Adrenal gland (tissue), 12 donors: Measurements from ENCODE around the gene HINT2. TPM values are rescaled to one million over a fixed set of nuclear protein-coding genes. Genes with fewer than 3 reads are reported as not detected.

Experiments
- DNase-seq, 7 donors: peaks; one replicate each; pipeline ENCODE4 v3.0.0-alpha.2; 2019 to 2020
- H3K27ac ChIP-seq, 5 donors: fragments of 200-600 bp; sonication (generic) in 4 of 5; 1 replicate in 3 of 5; 2 replicates in 2 of 5; pipeline versions ENCODE4 v1.5.1 to v1.8.0; 2016 to 2020; ENCODE audit warnings: mild to moderate bottlenecking in 1 of 5
- H3K27me3 ChIP-seq: fragments of 200-600 bp; 2 replicates; pipeline ENCODE4 v1.8.0; 2021
- H3K36me3 ChIP-seq, 2 donors: fragments of 200-600 bp; replicated peaks in 1 of 2; 1 replicate in 1 of 2; 2 replicates in 1 of 2; pipeline versions ENCODE4 v1.5.1 to v1.8.0; 2018 to 2022
- H3K4me1 ChIP-seq, 2 donors: fragments of 200-600 bp; replicated peaks in 1 of 2; 1 replicate in 1 of 2; 2 replicates in 1 of 2; pipeline versions ENCODE4 v1.5.1 to v1.8.0; 2018 to 2021
- H3K4me3 ChIP-seq, 4 donors: fragments of 200-600 bp; sonication (generic) in 3 of 4; one replicate each; pipeline ENCODE4 v1.5.1; 2016 to 2018
- H3K9me3 ChIP-seq, 3 donors: fragments of 200-600 bp; sonication (generic) in 1 of 3; replicated peaks in 1 of 3; 1 replicate in 2 of 3; 2 replicates in 1 of 3; pipeline versions ENCODE4 v1.5.1 to v1.8.0; 2016 to 2021
- CTCF ChIP-seq, 6 experiments: fragments of 450-650 bp in 4 of 6; fragments of 200-600 bp in 2 of 6; sonication (generic) in 1 of 6; IDR thresholded peaks; 1 replicate in 5 of 6; 2 replicates in 1 of 6; pipeline versions ENCODE4 v1.5.1 to v1.8.0; 2016 to 2021; ENCODE audit warnings: antibody characterized with exemption in 6 of 6, mild to moderate bottlenecking in 2 of 6, moderate library complexity in 1 of 6
- POLR2A ChIP-seq, 2 donors: fragments of 450-650 bp; IDR thresholded peaks; one replicate each; pipeline ENCODE4 v1.6.1; 2017; ENCODE audit warnings: antibody characterized with exemption in 2 of 2, mild to moderate bottlenecking in 2 of 2, moderate library complexity in 1 of 2
- WGBS, 4 donors: extraction: QIAGEN DNeasy Blood & Tissue Kit in 2 of 4; methylation state at CpG; one replicate each; pipeline versions ENCODE4 v1.1.5 to v1.1.7; 2013 to 2017; 5-methylcytosine and 5-hydroxymethylcytosine counted together
- intact Hi-C, 2 donors: fragments of 100-400 bp; cut with DNase I; formaldehyde crosslinking; loops; one replicate each; pipeline versions ENCODE4 v1.14.1 to v1.15.0; 2022 to 2023
- polyA plus RNA-seq, 3 donors: library from polyadenylated mRNA; stranded (reverse); fragments of 200-250 nt in 2 of 3; fragments of 350-450 nt in 1 of 3; fragmentation: Illumina TruSeq in 1 of 3; extraction: RNeasy Lipid Tissue Mini Kit (QIAGEN cat#74804) in 1 of 3; gene quantifications; one replicate each; pipeline ENCODE4 v1.2.3, GENCODE V29; 2013 to 2014
- total RNA-seq, 9 donors: library from RNA; depleted of rRNA in 4 of 9; stranded (reverse); fragments of >200 nt in 4 of 9; fragments of 120-200 nt in 1 of 9; fragmentation: NEBNext Ultra II Directional in 1 of 9; extraction: Animal tissue kit (Norgen Biotek cat#: 25700) in 1 of 9; gene quantifications; one replicate each; pipeline versions ENCODE4 v1.1.0 to v1.2.4, GENCODE V29; 2013 to 2023
- donor health status: healthy with polysubstance abuse.
- donor health status: Bipolar disorder and iron deficiency.
- donor health status: DM: yes; HTN: yes; CAD: no.
- donor health status: DM: no; HTN: no; CAD: no.
- donor health status: DM: no; HTN: no; CAD: no.
- donor health status: DM: yes; HTN: yes; CAD: no.

The HINT2 gene
- total and polyA plus RNA-seq, 12 donors, result 27.6 to 199 (median 82.9) TPM

GRCh38 chr9:35844628-35845270 lies 29.9 kb upstream of the HINT2 start:
- peak overlapping the region in 4 of 5 donors; percentile 22 to 68 (median 34) for H3K27ac ChIP-seq
- H3K4me1 ChIP-seq, result peaks cover 17 to 33% of the 10 kb centered on the region in 2 donors
- no peaks in the 10 kb centered on the region for H3K27me3 ChIP-seq
- H3K4me3 ChIP-seq, result no peak overlapping the region
- TF ChIP-seq CTCF (IDR thresholded peaks at IDR 0.05), result no peak
- TF ChIP-seq POLR2A (IDR thresholded peaks at IDR 0.05), result no peak
- no peaks in the 10 kb centered on the region for H3K9me3 ChIP-seq
- intact Hi-C loops, result no loop called here
- peak; percentile 54 to 76 (median 70) for DNase-seq
- H3K36me3 ChIP-seq, result peaks cover 0 to 5% of the 10 kb centered on the region in 2 donors
- 33 to 38% (median 34%) methylated on average over 7 of the region's 7 CpGs for WGBS, 4 donors

GRCh38 chr9:35842795-35843194 lies 28.0 kb upstream of the HINT2 start:
- 71 to 92% (median 87%) methylated on average over 3 of the region's 3 CpGs for WGBS, 4 donors
- Histone ChIP-seq H3K9me3 (no peaks in the 10 kb centered on the region), H3K4me1 (peaks cover 12 to 29% of the 10 kb centered on the region in 2 donors), H3K27ac (no peak overlapping the region), H3K4me3 (no peak overlapping the region), H3K36me3 (peaks cover 0 to 5% of the 10 kb centered on the region in 2 donors), H3K27me3 (no peaks in the 10 kb centered on the region)
- no peak for TF ChIP-seq CTCF (IDR thresholded peaks at IDR 0.05)
- TF ChIP-seq POLR2A (IDR thresholded peaks at IDR 0.05), result no peak
- intact Hi-C loops, result no loop called here
- no peak for DNase-seq

GRCh38 chr9:35842020-35842745 lies 27.3 kb upstream of the HINT2 start:
- DNase-seq, result no peak
- H3K9me3 ChIP-seq, result no peaks in the 10 kb centered on the region
- whole genome bisulfite sequencing, 4 donors, result 89 to 100% (median 95%) methylated on average over 9 to 17 of the region's 17 CpGs
- H3K27me3 ChIP-seq, result no peaks in the 10 kb centered on the region
- peaks cover 12 to 26% of the 10 kb centered on the region in 2 donors for H3K4me1 ChIP-seq
- intact Hi-C loops, result no loop called here
- peaks cover 0 to 5% of the 10 kb centered on the region in 2 donors for H3K36me3 ChIP-seq
- no peak for TF ChIP-seq CTCF (IDR thresholded peaks at IDR 0.05)
- no peak for TF ChIP-seq POLR2A (IDR thresholded peaks at IDR 0.05)
- no peak overlapping the region for H3K27ac ChIP-seq
- no peak overlapping the region for H3K4me3 ChIP-seq

- WGBS, 4 donors, result 84 to 96% (median 85%) methylated on average over 4 to 5 of the region's 5 CpGs; no CpG with 5 or more reads in 1 of the 4 donors
- Histone ChIP-seq H3K27ac (no peak overlapping the region), H3K36me3 (no peaks in the 10 kb centered on the region), H3K27me3 (no peaks in the 10 kb centered on the region), H3K4me3 (no peak overlapping the region), H3K9me3 (no peaks in the 10 kb centered on the region), H3K4me1 (peaks cover 12 to 26% of the 10 kb centered on the region in 2 donors)
- TF ChIP-seq POLR2A (IDR thresholded peaks at IDR 0.05), result no peak
- no peak for TF ChIP-seq CTCF (IDR thresholded peaks at IDR 0.05)
- no peak for DNase-seq
- intact Hi-C loops, result no loop called here
Observed at GRCh38 chr9:35841645-35841900, 26.7 kb upstream of the HINT2 start.
